Testis (tissue), 3 donors: ENCODE data around the gene RPL28. TPM values are rescaled to one million over a fixed set of nuclear protein-coding genes. Genes with fewer than 3 reads are reported as not detected.

Experiments used
- DNase-seq: peaks from one replicate; pipeline ENCODE4 v3.0.0-alpha.2; 2019
- H3K27ac ChIP-seq, 2 donors: fragments of 200-600 bp; sonication (generic); one replicate each; pipeline ENCODE4 v1.5.1; 2019
- H3K27me3 ChIP-seq: fragments of 200-600 bp; sonication (generic); one replicate; pipeline ENCODE4 v1.5.1; 2019
- H3K36me3 ChIP-seq: fragments of 200-600 bp; sonication (generic); one replicate; pipeline ENCODE4 v1.5.1; 2017; ENCODE audit warnings: low read depth; ENCODE audit errors: missing control alignments
- H3K4me1 ChIP-seq: fragments of 200-600 bp; sonication (generic); one replicate; pipeline ENCODE4 v1.5.1; 2019
- H3K4me3 ChIP-seq, 2 donors: fragments of 200-600 bp; sonication (generic); one replicate each; pipeline ENCODE4 v1.5.1; 2017 to 2019
- H3K9me3 ChIP-seq: fragments of 200-600 bp; sonication (generic); one replicate; pipeline ENCODE4 v1.5.1; 2017
- POLR2A ChIP-seq: fragments of 450-650 bp; IDR thresholded peaks from one replicate; pipeline ENCODE4 v1.6.1; 2017; ENCODE audit warnings: antibody characterized with exemption, mild to moderate bottlenecking, moderate library complexity
- WGBS, 2 donors: methylation state at CpG; one replicate each; pipeline ENCODE4 v1.1.5; 2018; 5-methylcytosine and 5-hydroxymethylcytosine counted together
- intact Hi-C: fragments of 100-400 bp; cut with DNase I; formaldehyde crosslinking; loops from one replicate; pipeline ENCODE4 v1.15.1; 2023; ENCODE audit warnings: low total_unique reads
- polyA plus RNA-seq: library from polyadenylated mRNA; stranded (reverse); fragments of 350-450 nt; fragmentation: Illumina TruSeq; extraction: RNeasy Lipid Tissue Mini Kit (QIAGEN cat#74804); gene quantifications from one replicate; pipeline ENCODE4 v1.2.3, GENCODE V29; 2014; ENCODE audit warnings: low read depth, low replicate concordance; ENCODE audit not compliant: insufficient read depth
- total RNA-seq, 2 donors: library from RNA; depleted of rRNA; stranded (reverse); fragments of >200 nt; gene quantifications; one replicate each; pipeline ENCODE4 v1.2.3, GENCODE V29; 2016
- TF ChIP-seq, protein P1 (sequence below), 3 experiments: fragments of 450-650 bp in 2 of 3; fragments of 200-600 bp in 1 of 3; sonication (generic) in 1 of 3; IDR thresholded peaks; one replicate each; pipeline ENCODE4 v1.5.1; 2016 to 2019; ENCODE audit warnings: antibody characterized with exemption in 3 of 3, mild to moderate bottlenecking in 2 of 3, moderate library complexity in 1 of 3

RPL28 gene
- total and polyA plus RNA-seq, 3 donors from 2014 or later: 284 to 1,024 (median 624) TPM

DNA sequence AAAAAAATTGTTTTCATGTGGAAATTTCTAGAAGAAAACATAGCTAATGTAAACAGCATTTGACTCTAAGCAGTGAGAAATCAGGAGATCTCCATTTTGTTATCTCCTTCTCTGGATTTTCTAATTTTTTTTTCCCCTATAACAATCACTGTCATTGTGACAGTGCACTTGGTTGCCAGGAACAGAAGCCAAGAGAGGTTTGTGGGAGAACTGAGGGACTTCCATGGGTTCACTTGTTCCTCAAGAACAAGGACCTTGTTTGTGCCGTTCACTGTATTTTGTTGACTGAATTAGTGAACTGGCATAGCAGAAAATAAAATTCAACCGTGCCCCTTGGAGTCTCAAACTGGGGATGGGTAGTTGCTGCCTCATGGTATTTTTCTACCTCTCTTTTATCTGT, 40.3 kb downstream of the RPL28 start:
- H3K4me1 ChIP-seq: no peaks in the 10 kb centered on the region
- peak; percentile 48 for DNase-seq
- intact Hi-C loops: no loop called here
- no peaks in the 10 kb centered on the region for H3K36me3 ChIP-seq
- H3K27me3 ChIP-seq: no peaks in the 10 kb centered on the region
- TF ChIP-seq POLR2A: no peak
- TF ChIP-seq, protein P1, sequence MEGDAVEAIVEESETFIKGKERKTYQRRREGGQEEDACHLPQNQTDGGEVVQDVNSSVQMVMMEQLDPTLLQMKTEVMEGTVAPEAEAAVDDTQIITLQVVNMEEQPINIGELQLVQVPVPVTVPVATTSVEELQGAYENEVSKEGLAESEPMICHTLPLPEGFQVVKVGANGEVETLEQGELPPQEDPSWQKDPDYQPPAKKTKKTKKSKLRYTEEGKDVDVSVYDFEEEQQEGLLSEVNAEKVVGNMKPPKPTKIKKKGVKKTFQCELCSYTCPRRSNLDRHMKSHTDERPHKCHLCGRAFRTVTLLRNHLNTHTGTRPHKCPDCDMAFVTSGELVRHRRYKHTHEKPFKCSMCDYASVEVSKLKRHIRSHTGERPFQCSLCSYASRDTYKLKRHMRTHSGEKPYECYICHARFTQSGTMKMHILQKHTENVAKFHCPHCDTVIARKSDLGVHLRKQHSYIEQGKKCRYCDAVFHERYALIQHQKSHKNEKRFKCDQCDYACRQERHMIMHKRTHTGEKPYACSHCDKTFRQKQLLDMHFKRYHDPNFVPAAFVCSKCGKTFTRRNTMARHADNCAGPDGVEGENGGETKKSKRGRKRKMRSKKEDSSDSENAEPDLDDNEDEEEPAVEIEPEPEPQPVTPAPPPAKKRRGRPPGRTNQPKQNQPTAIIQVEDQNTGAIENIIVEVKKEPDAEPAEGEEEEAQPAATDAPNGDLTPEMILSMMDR (IDR thresholded peaks at IDR 0.05): no peak
- WGBS, 2 donors: 51 to 81% methylated on average over 2 of the region's 2 CpGs
- H3K4me3 ChIP-seq: no peak overlapping the region
- no peaks in the 10 kb centered on the region for H3K9me3 ChIP-seq
- H3K27ac ChIP-seq: no peak overlapping the region

DNA sequence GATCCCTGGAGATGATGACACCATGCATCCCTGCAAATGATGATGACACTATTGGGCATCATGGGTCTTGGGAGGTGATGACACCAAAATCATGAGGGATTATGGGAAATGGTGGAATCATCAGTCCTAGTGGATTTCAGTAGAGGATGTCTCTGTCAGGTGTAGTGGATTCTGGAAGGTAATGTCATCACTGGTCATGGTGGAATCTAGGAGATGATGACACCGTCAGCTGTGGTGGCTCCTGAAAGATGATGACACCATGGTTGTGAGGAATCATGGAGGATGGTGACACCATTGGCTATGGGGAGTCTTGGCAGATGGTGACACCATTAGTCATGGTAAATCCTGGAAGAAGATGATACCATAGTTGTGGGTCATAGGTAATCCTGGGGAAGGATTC, 45.5 kb downstream of the RPL28 start:
- intact Hi-C loops: no loop called here
- no peaks in the 10 kb centered on the region for H3K9me3 ChIP-seq

DNA sequence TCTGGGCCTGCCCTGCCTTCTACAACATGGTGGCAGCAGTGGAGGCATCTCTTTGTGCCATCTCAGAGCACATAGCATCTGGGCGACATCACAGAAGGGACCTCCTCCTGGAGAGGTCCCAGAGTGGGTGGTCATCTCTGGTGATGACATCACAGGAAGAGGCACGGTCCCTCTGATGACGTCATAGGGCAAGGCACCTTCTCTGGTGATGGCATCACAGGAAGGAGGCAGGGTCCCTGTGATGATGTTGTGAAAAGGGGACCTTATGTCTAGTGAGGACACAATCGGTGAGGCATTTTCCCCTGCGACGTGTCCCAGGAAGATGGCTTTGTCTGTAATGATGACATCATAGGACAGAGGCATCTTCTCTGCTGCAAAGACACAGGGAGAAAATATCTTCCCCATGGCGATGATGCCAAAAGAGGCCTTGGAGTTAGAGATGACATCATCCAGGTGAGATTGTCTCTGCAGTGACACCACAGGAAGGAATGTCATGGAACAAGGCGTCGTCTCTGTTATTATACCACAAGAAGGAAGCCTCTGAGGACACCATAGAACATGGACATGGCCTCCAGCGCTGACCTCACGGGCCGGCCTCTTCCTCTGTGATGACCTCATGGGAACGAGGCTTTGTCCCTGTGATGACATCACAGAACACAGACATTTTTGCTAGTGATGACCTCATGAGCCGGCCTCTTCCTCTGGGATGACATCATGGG, 46.7 kb downstream of the RPL28 start:
- no peak for TF ChIP-seq POLR2A
- TF ChIP-seq, protein P1 (IDR thresholded peaks at IDR 0.05): no peak
- no peaks in the 10 kb centered on the region for H3K36me3 ChIP-seq
- H3K9me3 ChIP-seq: no peaks in the 10 kb centered on the region
- intact Hi-C loops: no loop called here
- DNase-seq: no peak
- no peaks in the 10 kb centered on the region for H3K27me3 ChIP-seq
- no peak overlapping the region for H3K4me3 ChIP-seq
- no peak overlapping the region for H3K27ac ChIP-seq
- H3K4me1 ChIP-seq: no peaks in the 10 kb centered on the region
- WGBS, 2 donors: 85 to 87% methylated on average over 13 to 14 of the region's 14 CpGs

More for the DNA sequence above, 45.5 kb downstream of the RPL28 start:
- Histone ChIP-seq H3K27ac (no peak overlapping the region), H3K36me3 (no peaks in the 10 kb centered on the region), H3K4me1 (no peaks in the 10 kb centered on the region), H3K4me3 (no peak overlapping the region), H3K27me3 (no peaks in the 10 kb centered on the region)
- no peak for DNase-seq
- TF ChIP-seq POLR2A: no peak
- TF ChIP-seq, protein P1 (IDR thresholded peaks at IDR 0.05): no peak
- WGBS, 2 donors: 89 to 94% methylated on average over 1 of the region's 1 CpG

DNA sequence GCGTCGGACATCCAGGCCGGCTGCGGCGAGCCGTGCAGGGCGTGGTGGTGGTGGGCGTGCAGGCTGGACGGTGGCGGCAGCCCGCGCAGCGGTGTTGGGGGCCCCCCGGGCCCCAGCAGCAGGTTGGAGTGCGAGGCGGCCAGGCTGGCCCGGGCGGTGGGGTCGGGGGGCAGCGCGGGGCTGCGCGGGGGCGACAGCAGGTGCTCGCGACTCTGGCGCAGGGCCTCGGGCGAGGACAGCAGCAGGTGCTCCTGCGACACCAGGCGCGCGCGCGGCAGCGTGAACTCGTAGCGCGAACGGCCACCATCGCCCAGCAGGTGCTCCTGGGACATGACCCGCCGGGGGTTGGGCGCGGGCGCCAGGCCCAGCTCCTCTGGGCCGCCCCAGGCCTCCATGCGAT, 47.6 kb downstream of the RPL28 start:
- intact Hi-C loops: no loop called here
- Histone ChIP-seq H3K36me3 (no peaks in the 10 kb centered on the region), H3K27ac (no peak overlapping the region), H3K4me1 (no peaks in the 10 kb centered on the region), H3K4me3 (no peak overlapping the region), H3K9me3 (no peaks in the 10 kb centered on the region), H3K27me3 (no peaks in the 10 kb centered on the region)
- DNase-seq: no peak
- 2 to 13% methylated on average over 3 to 12 of the region's 48 CpGs for WGBS, 2 donors
- no peak for TF ChIP-seq POLR2A
- TF ChIP-seq, protein P1 (IDR thresholded peaks at IDR 0.05): no peak

DNA sequence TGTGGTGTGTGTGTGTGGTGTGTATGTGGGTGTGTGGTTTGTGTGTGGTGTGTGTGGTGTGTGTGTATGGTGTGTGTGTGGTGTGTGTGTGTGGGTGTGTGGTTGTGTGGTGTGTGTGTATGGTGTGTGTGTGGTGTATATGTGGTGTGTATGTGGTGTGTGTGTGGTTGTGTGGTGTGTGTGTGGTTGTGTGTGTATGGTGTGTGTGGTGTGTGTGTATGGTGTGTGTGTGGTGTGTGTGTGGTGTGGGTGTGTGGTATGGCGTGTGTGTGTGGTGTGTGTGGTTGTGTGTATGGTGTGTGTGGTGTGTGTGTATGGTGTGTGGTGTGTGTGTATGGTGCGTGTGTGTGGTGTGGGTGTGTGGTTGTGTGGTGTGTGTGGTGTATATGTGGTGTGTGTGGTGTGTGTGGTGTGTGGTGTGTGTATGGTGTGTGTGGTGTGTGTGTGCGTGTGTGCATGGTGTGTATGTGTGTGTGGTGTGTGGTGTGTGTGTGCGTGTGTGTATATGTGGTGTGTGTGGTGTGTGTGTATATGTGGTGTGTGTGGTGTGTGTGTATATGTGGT, 48.7 kb downstream of the RPL28 start:
- intact Hi-C loops: no loop called here
- TF ChIP-seq, protein P1 (IDR thresholded peaks at IDR 0.05): no peak
- TF ChIP-seq POLR2A: no peak
- H3K27me3 ChIP-seq: no peaks in the 10 kb centered on the region

More for the DNA sequence above, 48.7 kb downstream of the RPL28 start:
- H3K4me1 ChIP-seq: no peaks in the 10 kb centered on the region
- no peak overlapping the region for H3K4me3 ChIP-seq
- DNase-seq: no peak
- H3K36me3 ChIP-seq: no peaks in the 10 kb centered on the region
- 49 to 66% methylated on average over 4 of the region's 4 CpGs for WGBS, 2 donors
- no peak overlapping the region for H3K27ac ChIP-seq
- no peaks in the 10 kb centered on the region for H3K9me3 ChIP-seq
